B cell (primary cell): Measurements from ENCODE around the gene TKTL1. TPM values are rescaled to one million over a fixed set of nuclear protein-coding genes. Genes with fewer than 3 reads are reported as not detected.
A peak's percentile ranks its signal among the peaks of the same experiment; 100 is the strongest.

Source experiments
- ATAC-seq: fragments of 200-7000 bp; cut with Tn5 transposase; one replicate; pipeline ENCODE4 v1.10.0; 2021; ENCODE audit warnings: low read depth, mild to moderate bottlenecking, moderate number of reproducible peaks, moderate library complexity
- CTCF ChIA-PET: fragments of 350-600 bp; sonication (Branson Sonifier 250); formaldehyde crosslinking; loops from one replicate; lab custom pipeline; 2021; ENCODE audit warnings: antibody characterized with exemption, inconsistent platforms; lab: Charles Lee
- POLR2A ChIA-PET: fragments of 350-600 bp; sonication (Branson Sonifier 250); formaldehyde crosslinking; loops from one replicate; lab custom pipeline; 2021; ENCODE audit warnings: antibody characterized with exemption; lab: Charles Lee
- DNase-seq: peaks from one replicate; pipeline ENCODE4 v3.0.0; 2013
- H2AFZ ChIP-seq: 2 replicates; pipeline ENCODE4 v1.6.1; 2012; ENCODE audit warnings: mild to moderate bottlenecking, low read depth, low read length; ENCODE audit not compliant: insufficient read depth, poor library complexity, severe bottlenecking
- H3K27ac ChIP-seq, 2 donors: 1 replicate in 1 of 2; 2 replicates in 1 of 2; pipeline ENCODE4 v1.5.1; 2012 to 2013; ENCODE audit warnings: low read length in 2 of 2, mild to moderate bottlenecking in 2 of 2, moderate library complexity in 1 of 2
- H3K27me3 ChIP-seq, 4 experiments: fragments of 200-600 bp in 1 of 4; sonication (generic) in 1 of 4; replicated peaks in 1 of 4; 1 replicate in 2 of 4; 2 replicates in 2 of 4; pipeline versions ENCODE4 v1.6.1 to v1.7.0; 2013 to 2016; ENCODE audit warnings: low read length in 3 of 4, mild to moderate bottlenecking in 2 of 4, mixed read lengths in 1 of 4, moderate library complexity in 1 of 4; ENCODE audit not compliant: insufficient read depth in 4 of 4, control insufficient read depth in 3 of 4; ENCODE audit errors: control extremely low read depth in 1 of 4
- H3K36me3 ChIP-seq, 2 experiments: replicated peaks in 1 of 2; 1 replicate in 1 of 2; 2 replicates in 1 of 2; pipeline versions ENCODE4 v1.6.1 to v1.7.1; 2013; ENCODE audit warnings: low read length in 1 of 2; ENCODE audit not compliant: insufficient read depth in 2 of 2, control insufficient read depth in 1 of 2; ENCODE audit errors: control extremely low read depth in 1 of 2, extremely low read depth in 1 of 2
- H3K4me1 ChIP-seq, 2 donors: fragments of 200-600 bp in 1 of 2; sonication (generic) in 1 of 2; 1 replicate in 1 of 2; 2 replicates in 1 of 2; pipeline versions ENCODE4 v1.5.1 to v1.6.1; 2013 to 2017; ENCODE audit warnings: low read length in 2 of 2; ENCODE audit not compliant: control insufficient read depth in 2 of 2, insufficient read depth in 2 of 2
- H3K4me2 ChIP-seq: replicated peaks from 2 replicates; pipeline ENCODE3; 2012; ENCODE audit warnings: mild to moderate bottlenecking, low read depth, low read length; ENCODE audit not compliant: poor library complexity, severe bottlenecking
- H3K4me3 ChIP-seq, 5 experiments: fragments of 200-600 bp in 1 of 5; sonication (generic) in 1 of 5; 1 replicate in 3 of 5; 2 replicates in 2 of 5; pipeline versions ENCODE4 v1.5.1 to v1.7.0; 2011 to 2016; ENCODE audit warnings: low read length in 4 of 5, mild to moderate bottlenecking in 4 of 5, low read depth in 2 of 5, control low read depth in 1 of 5, moderate library complexity in 1 of 5; ENCODE audit not compliant: insufficient read depth in 1 of 5; ENCODE audit errors: control extremely low read depth in 1 of 5, extremely low read depth in 1 of 5
- H3K79me2 ChIP-seq: fragments of 200-600 bp; sonication (generic); one replicate; pipeline ENCODE4 v1.6.0; 2016; ENCODE audit warnings: low read length; ENCODE audit not compliant: control insufficient read depth, insufficient read depth
- H3K9ac ChIP-seq: fragments of 200-600 bp; sonication (generic); 2 replicates; pipeline ENCODE4 v1.6.1; 2017; ENCODE audit warnings: mild to moderate bottlenecking, low read length, moderate library complexity
- H3K9me3 ChIP-seq, 3 donors: one replicate each; pipeline versions ENCODE4 v1.6.1 to v1.7.1; 2013; ENCODE audit warnings: low read length in 2 of 3; ENCODE audit not compliant: control insufficient read depth in 2 of 3, insufficient read depth in 1 of 3; ENCODE audit errors: control extremely low read depth in 1 of 3
- H4K20me1 ChIP-seq: 2 replicates; pipeline ENCODE4 v1.6.0; 2012; ENCODE audit warnings: mild to moderate bottlenecking, low read length; ENCODE audit not compliant: insufficient read depth, control insufficient read depth, poor library complexity, severe bottlenecking
- H3K27ac Mint-ChIP-seq: one replicate; pipeline ENCODE4 v1.8.0; 2021; ENCODE audit warnings: mixed read lengths
- H3K27me3 Mint-ChIP-seq: one replicate; pipeline ENCODE4 v1.8.0; 2021; ENCODE audit warnings: mixed read lengths
- H3K4me1 Mint-ChIP-seq: one replicate; pipeline ENCODE4 v1.8.0; 2021; ENCODE audit warnings: mixed read lengths
- H3K4me3 Mint-ChIP-seq: one replicate; pipeline ENCODE4 v1.8.0; 2021; ENCODE audit warnings: mixed read lengths
- H3K9me3 Mint-ChIP-seq: one replicate; pipeline ENCODE4 v1.8.0; 2022; ENCODE audit warnings: mixed read lengths; ENCODE audit not compliant: insufficient read depth
- EZH2 ChIP-seq: IDR thresholded peaks from 2 replicates; pipeline ENCODE4 v1.6.1; 2012; ENCODE audit warnings: borderline replicate concordance, low read depth, mild to moderate bottlenecking, moderate library complexity, low read length; ENCODE audit not compliant: insufficient read depth, poor library complexity, severe bottlenecking
- WGBS: methylation state at CpG from one replicate; pipeline ENCODE4 v1.1.5; 2013; ENCODE audit warnings: missing lambda C conversion rate; ENCODE audit not compliant: insufficient coverage; 5-methylcytosine and 5-hydroxymethylcytosine counted together
- intact Hi-C: fragments of 100-400 bp; cut with micrococcal nuclease; formaldehyde crosslinking; loops from one replicate; pipeline ENCODE4 v1.10.0; 2022
- polyA plus RNA-seq: library from polyadenylated mRNA; depleted of rRNA; stranded (reverse); fragments of >200 nt; gene quantifications from 2 replicates; pipeline ENCODE4 v1.2.3, GENCODE V29; 2012
- total RNA-seq, 2 donors: library from RNA; stranded (reverse); fragments of 120-200 nt in 1 of 2; gene quantifications; 1 replicate in 1 of 2; 2 replicates in 1 of 2; pipeline versions ENCODE4 v1.2.3 to v1.2.4, GENCODE V29; 2013 to 2022
- TF ChIP-seq, protein P1 (sequence below): fragments of 200-600 bp; IDR thresholded peaks from one replicate; pipeline ENCODE4 v1.8.0; 2022; ENCODE audit warnings: antibody characterized with exemption, mild to moderate bottlenecking

TKTL1 gene
- total and polyA plus RNA-seq, 2 donors (not counting 1 experiment from before 2014, with no cell fraction given), result 0.18 to 0.96 TPM

DNA sequence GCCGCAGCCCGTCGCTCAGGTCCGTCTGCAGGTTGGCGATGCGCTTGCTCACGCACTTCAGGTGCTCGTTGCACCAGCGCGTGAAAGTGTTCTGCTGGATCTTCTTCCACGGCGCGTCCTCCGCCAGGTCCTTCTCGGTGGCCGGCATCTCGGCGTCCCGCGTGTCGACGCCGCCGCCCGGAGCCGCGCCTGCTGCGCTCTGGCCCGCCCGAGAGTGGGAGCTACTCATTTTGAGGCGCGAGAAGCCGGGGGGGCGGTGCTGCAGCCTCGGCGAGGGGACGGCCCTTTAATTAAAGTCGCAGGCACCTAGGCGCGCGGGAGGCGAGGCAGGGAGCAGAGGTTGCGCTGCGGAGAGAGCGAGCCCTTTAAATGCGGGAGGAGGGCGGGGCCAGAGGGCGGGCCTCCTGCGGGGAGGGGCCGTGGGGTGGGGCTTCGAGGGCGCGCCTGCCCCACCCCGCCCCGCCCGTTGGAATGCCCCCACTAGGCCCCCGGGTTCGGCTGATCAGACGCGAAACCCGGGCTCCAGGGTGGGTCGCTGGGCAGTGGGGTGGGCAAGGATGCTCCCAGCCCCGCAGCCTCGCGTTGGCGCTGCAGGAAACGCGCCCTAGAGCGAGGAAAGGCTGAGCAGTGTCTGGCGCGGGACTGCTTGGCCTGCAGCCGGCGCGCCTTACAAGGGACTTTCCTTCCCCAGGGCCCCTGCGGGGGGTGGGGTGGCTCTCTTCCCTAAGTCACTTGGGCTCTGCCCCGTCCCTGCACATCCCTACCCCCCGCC is 75.6 kb downstream of the TKTL1 start:
- Mint-ChIP-seq H3K4me1 (peaks cover 25% of the 10 kb centered on the region), H3K9me3 (no peaks in the 10 kb centered on the region), H3K4me3 (peak overlapping the region; percentile 85), H3K27ac (peak overlapping the region; percentile 88), H3K27me3 (no peaks in the 10 kb centered on the region)
- Histone ChIP-seq H3K4me2 (peak overlapping the region; percentile 80), H3K36me3 (peaks cover 0 to 19% of the 10 kb centered on the region in 2 experiments), H4K20me1 (peaks cover 7% of the 10 kb centered on the region), H3K9ac (peak overlapping the region; percentile 73), H3K79me2 (peaks cover 42% of the 10 kb centered on the region), H3K4me1 (peaks cover 32 to 56% of the 10 kb centered on the region in 2 donors), H3K9me3 (no peaks in the 10 kb centered on the region), H3K4me3 (peak overlapping the region; percentile 24 to 81 (median 75)), H2AFZ (peak overlapping the region; percentile 49), H3K27ac (peak overlapping the region; percentile 60 to 86), H3K27me3 (no peaks in the 10 kb centered on the region)
- ATAC-seq (peak; percentile 63), DNase-seq (peak; percentile 94)
- intact Hi-C loops, result loop anchor here (1.0 to 10.0 kb wide), 4 partner anchors 8 to 444 kb away; partner anchors contain the start of genes ARHGAP4, EMD, FAM3A and MECP2
- ChIA-PET CTCF (interaction anchor here (1.3 kb wide), 1 partner anchor 164 kb away, joined by 3 read pairs; no protein-coding TSS in a partner anchor), POLR2A (interaction anchor here (0.5 to 2.5 kb wide), 13 partner anchors 8 to 402 kb away, joined by 3 to 14 read pairs (median 6); partner anchors contain the start of genes EMD, HCFC1 and RPL10)
- WGBS, result under 1% methylated on average over 56 of the region's 77 CpGs
- TF ChIP-seq EZH2, result no peak
- TF ChIP-seq, protein P1, sequence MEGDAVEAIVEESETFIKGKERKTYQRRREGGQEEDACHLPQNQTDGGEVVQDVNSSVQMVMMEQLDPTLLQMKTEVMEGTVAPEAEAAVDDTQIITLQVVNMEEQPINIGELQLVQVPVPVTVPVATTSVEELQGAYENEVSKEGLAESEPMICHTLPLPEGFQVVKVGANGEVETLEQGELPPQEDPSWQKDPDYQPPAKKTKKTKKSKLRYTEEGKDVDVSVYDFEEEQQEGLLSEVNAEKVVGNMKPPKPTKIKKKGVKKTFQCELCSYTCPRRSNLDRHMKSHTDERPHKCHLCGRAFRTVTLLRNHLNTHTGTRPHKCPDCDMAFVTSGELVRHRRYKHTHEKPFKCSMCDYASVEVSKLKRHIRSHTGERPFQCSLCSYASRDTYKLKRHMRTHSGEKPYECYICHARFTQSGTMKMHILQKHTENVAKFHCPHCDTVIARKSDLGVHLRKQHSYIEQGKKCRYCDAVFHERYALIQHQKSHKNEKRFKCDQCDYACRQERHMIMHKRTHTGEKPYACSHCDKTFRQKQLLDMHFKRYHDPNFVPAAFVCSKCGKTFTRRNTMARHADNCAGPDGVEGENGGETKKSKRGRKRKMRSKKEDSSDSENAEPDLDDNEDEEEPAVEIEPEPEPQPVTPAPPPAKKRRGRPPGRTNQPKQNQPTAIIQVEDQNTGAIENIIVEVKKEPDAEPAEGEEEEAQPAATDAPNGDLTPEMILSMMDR, result no peak
